Fibroblast of lung (primary cell): ENCODE measurements around the gene CCDC89. TPM values are rescaled to one million over a fixed set of nuclear protein-coding genes. Genes with fewer than 3 reads are reported as not detected.

Experiments used
- DNase-seq, 2 donors: peaks; one replicate each; pipeline versions ENCODE4 v3.0.0 to v3.0.0-alpha.2; 2010; ENCODE audit warnings: low read depth in 2 of 2
- H2AFZ ChIP-seq: 2 replicates; pipeline ENCODE4 v1.5.1; 2012; ENCODE audit warnings: low read length, control low read depth, inconsistent platforms
- H3K27ac ChIP-seq: 2 replicates; pipeline ENCODE4 v1.5.1; 2011; ENCODE audit warnings: low read length, control low read depth; ENCODE audit not compliant: insufficient read depth
- H3K27me3 ChIP-seq: 2 replicates; pipeline ENCODE4 v1.5.1; 2011; ENCODE audit warnings: mild to moderate bottlenecking, low read length; ENCODE audit not compliant: control insufficient read depth, insufficient read depth
- H3K36me3 ChIP-seq: 2 replicates; pipeline ENCODE4 v1.5.1; 2011; ENCODE audit warnings: low read length; ENCODE audit not compliant: control insufficient read depth, insufficient read depth
- H3K4me1 ChIP-seq: 2 replicates; pipeline ENCODE4 v1.5.1; 2011; ENCODE audit warnings: low read length; ENCODE audit not compliant: control insufficient read depth, insufficient read depth; ENCODE audit errors: extremely low read depth
- H3K4me2 ChIP-seq: 2 replicates; pipeline ENCODE4 v1.5.1; 2011; ENCODE audit warnings: low read length, control low read depth; ENCODE audit not compliant: insufficient read depth; ENCODE audit errors: extremely low read depth
- H3K4me3 ChIP-seq, 4 experiments: fragments of 200-600 bp in 1 of 4; sonication (generic) in 1 of 4; replicated peaks in 1 of 4; 2 replicates each; pipeline ENCODE4 v1.5.1; 2011 to 2016; ENCODE audit warnings: low read length in 4 of 4, low read depth in 3 of 4, mild to moderate bottlenecking in 3 of 4, control low read depth in 2 of 4, inconsistent platforms in 1 of 4, mixed read lengths in 1 of 4; ENCODE audit not compliant: insufficient read depth in 1 of 4; ENCODE audit errors: control extremely low read depth in 1 of 4
- H3K79me2 ChIP-seq: 2 replicates; pipeline ENCODE4 v1.5.1; 2012; ENCODE audit warnings: mild to moderate bottlenecking, low read length, inconsistent platforms; ENCODE audit not compliant: control insufficient read depth, insufficient read depth
- H3K9ac ChIP-seq: 2 replicates; pipeline ENCODE4 v1.5.1; 2011; ENCODE audit warnings: mild to moderate bottlenecking, low read length, control low read depth; ENCODE audit not compliant: insufficient read depth
- H3K9me3 ChIP-seq: 2 replicates; pipeline ENCODE4 v1.5.1; 2012; ENCODE audit warnings: low read depth, low read length; ENCODE audit not compliant: control insufficient read depth, insufficient read depth
- H4K20me1 ChIP-seq: 2 replicates; pipeline ENCODE4 v1.5.1; 2011; ENCODE audit warnings: low read length; ENCODE audit not compliant: control insufficient read depth, insufficient read depth; ENCODE audit errors: extremely low read depth
- EZH2 ChIP-seq: IDR thresholded peaks from 2 replicates; pipeline ENCODE4 v1.5.1; 2012; ENCODE audit warnings: low read length, control low read depth, mild to moderate bottlenecking; ENCODE audit errors: missing control alignments
- polyA plus RNA-seq, 2 donors: library from polyadenylated mRNA; depleted of rRNA in 1 of 2; stranded (reverse) in 1 of 2; unstranded in 1 of 2; fragments of >200 nt; gene quantifications; 2 replicates each; pipeline ENCODE4 v1.2.1, GENCODE V29; 2011 to 2012; ENCODE audit warnings: missing spikeins in 1 of 2
- total RNA-seq: library from RNA; depleted of rRNA; stranded (reverse); fragments of >200 nt; gene quantifications from 2 replicates; pipeline ENCODE4 v1.2.1, GENCODE V29; 2014
- TF ChIP-seq, protein P1 (sequence below), 2 donors: IDR thresholded peaks in 1 of 2; conservative IDR thresholded peaks in 1 of 2; 1 replicate in 1 of 2; 2 replicates in 1 of 2; pipeline ENCODE4 v1.5.1; 2011 to 2012; ENCODE audit warnings: low read length in 2 of 2, control low read depth in 1 of 2, inconsistent platforms in 1 of 2, low read depth in 1 of 2, mild to moderate bottlenecking in 1 of 2

Gene CCDC89
- total and polyA plus RNA-seq, 2 donors (not counting 1 experiment from before 2014, with no cell fraction given) = 2.3 to 4.1 TPM

DNA sequence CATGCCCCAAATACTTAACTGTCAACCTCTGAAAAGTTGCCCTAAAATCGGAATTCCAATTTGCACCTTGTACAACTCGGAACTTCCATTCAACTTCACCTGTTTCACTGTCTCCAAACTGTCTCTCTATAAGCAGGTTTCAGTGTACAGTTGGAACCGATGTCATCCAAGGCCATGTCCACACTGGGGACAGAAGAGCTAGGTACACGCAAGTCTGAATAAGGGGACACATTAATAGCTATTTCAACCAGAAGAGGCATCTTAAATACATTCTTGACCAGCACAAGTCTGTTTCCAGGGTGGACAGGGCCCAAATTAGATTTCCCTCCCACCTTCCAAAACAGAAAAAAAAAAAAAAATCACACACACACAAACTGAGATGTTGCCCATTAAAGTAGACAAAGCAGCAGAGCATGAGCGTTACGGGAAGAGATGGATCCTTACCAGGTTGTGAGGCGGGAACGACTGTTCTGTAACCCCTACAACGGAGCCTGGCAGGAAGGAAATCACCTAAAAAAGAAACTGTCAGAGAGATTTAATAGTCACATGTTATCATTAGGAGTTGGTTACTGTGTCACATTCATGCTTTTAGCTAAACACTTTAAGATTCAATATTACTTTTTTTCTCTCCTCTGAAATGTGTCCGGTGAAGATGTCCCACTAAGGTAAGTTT, 22.8 kb downstream of the CCDC89 start:
- Histone ChIP-seq H3K4me3 (peak overlapping the region; percentile 62 to 96 (median 92)), H3K9ac (peak overlapping the region; percentile 99), H3K27me3 (no peaks in the 10 kb centered on the region), H2AFZ (no peak overlapping the region), H3K4me2 (peak overlapping the region; percentile 76), H3K79me2 (peaks cover 61% of the 10 kb centered on the region), H3K36me3 (peaks cover 2% of the 10 kb centered on the region), H3K27ac (peak overlapping the region; percentile 97), H3K9me3 (no peaks in the 10 kb centered on the region), H3K4me1 (peaks cover 6% of the 10 kb centered on the region), H4K20me1 (peaks cover 6% of the 10 kb centered on the region)
- DNase-seq = peak; percentile 10 to 11
- TF ChIP-seq EZH2 = no peak
- TF ChIP-seq, protein P1, sequence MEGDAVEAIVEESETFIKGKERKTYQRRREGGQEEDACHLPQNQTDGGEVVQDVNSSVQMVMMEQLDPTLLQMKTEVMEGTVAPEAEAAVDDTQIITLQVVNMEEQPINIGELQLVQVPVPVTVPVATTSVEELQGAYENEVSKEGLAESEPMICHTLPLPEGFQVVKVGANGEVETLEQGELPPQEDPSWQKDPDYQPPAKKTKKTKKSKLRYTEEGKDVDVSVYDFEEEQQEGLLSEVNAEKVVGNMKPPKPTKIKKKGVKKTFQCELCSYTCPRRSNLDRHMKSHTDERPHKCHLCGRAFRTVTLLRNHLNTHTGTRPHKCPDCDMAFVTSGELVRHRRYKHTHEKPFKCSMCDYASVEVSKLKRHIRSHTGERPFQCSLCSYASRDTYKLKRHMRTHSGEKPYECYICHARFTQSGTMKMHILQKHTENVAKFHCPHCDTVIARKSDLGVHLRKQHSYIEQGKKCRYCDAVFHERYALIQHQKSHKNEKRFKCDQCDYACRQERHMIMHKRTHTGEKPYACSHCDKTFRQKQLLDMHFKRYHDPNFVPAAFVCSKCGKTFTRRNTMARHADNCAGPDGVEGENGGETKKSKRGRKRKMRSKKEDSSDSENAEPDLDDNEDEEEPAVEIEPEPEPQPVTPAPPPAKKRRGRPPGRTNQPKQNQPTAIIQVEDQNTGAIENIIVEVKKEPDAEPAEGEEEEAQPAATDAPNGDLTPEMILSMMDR (conservative IDR thresholded peaks at IDR 0.05 in 1 of 2, IDR thresholded peaks at IDR 0.05 in 1 of 2; ENCODE audit: low read depth in 1 of 2, low read length in 2 of 2) = no peak

- Histone ChIP-seq H3K36me3 (peaks cover 2% of the 10 kb centered on the region), H3K79me2 (peaks cover 70% of the 10 kb centered on the region), H3K9me3 (no peaks in the 10 kb centered on the region), H4K20me1 (peaks cover 6% of the 10 kb centered on the region), H3K9ac (peak overlapping the region; percentile 11), H2AFZ (no peak overlapping the region), H3K4me1 (peaks cover 6% of the 10 kb centered on the region), H3K4me3 (peak overlapping the region; percentile 62 to 96 (median 92)), H3K4me2 (peak overlapping the region; percentile 76), H3K27me3 (no peaks in the 10 kb centered on the region), H3K27ac (no peak overlapping the region)
- TF ChIP-seq, protein P1 (conservative IDR thresholded peaks at IDR 0.05 in 1 of 2, IDR thresholded peaks at IDR 0.05 in 1 of 2; ENCODE audit: low read depth in 1 of 2, low read length in 2 of 2) = no peak
- no peak for TF ChIP-seq EZH2
- peak in 1 of 2 donors; percentile 38 for DNase-seq
These were observed 23.9 kb downstream of the CCDC89 start for GRCh38 chr11:85661972-85662664.

GRCh38 chr11:85658180-85658579, 27.8 kb downstream of the CCDC89 start:
- Histone ChIP-seq H4K20me1 (peaks cover 2% of the 10 kb centered on the region), H3K79me2 (peaks cover 62% of the 10 kb centered on the region), H3K27ac (no peak overlapping the region), H3K4me1 (peaks cover 6% of the 10 kb centered on the region), H3K9ac (no peak overlapping the region), H3K4me2 (no peak overlapping the region), H3K9me3 (no peaks in the 10 kb centered on the region), H3K4me3 (no peak overlapping the region), H3K36me3 (peaks cover 6% of the 10 kb centered on the region), H2AFZ (no peak overlapping the region), H3K27me3 (no peaks in the 10 kb centered on the region)
- no peak for DNase-seq
- TF ChIP-seq EZH2 = no peak
- TF ChIP-seq, protein P1 (conservative IDR thresholded peaks at IDR 0.05 in 1 of 2, IDR thresholded peaks at IDR 0.05 in 1 of 2; ENCODE audit: low read depth in 1 of 2, low read length in 2 of 2) = no peak
